Measurements from ENCODE around the gene CCDC158. TPM values are rescaled to one million over a fixed set of nuclear protein-coding genes. Genes with fewer than 3 reads are reported as not detected.

Gene CCDC158
- polyA plus RNA-seq, 2 of the 4 experiments (the other 2 are of a cell fraction), result 0.06 TPM; not detected in 1

DNA sequence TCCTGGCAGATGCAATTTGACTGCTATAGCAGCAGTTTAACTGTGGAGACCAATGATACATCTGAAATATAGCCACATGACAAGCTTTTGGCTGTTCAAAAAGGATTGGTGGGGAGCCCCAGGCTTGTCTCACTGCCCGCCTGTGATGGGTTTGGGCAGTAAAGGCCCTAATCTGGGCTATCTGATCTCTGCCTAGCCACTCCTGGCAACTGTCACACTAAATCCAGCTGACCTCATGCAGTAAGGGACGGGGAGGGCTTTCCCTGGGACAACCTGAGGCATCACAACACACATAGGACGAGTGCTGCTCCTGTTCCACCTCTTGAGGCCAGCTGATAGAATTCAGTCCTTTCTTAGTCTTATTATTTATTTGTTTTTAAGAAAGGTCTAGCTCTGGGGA is 56.2 kb downstream of the CCDC158 start (continued):
- TF ChIP-seq, protein P1, sequence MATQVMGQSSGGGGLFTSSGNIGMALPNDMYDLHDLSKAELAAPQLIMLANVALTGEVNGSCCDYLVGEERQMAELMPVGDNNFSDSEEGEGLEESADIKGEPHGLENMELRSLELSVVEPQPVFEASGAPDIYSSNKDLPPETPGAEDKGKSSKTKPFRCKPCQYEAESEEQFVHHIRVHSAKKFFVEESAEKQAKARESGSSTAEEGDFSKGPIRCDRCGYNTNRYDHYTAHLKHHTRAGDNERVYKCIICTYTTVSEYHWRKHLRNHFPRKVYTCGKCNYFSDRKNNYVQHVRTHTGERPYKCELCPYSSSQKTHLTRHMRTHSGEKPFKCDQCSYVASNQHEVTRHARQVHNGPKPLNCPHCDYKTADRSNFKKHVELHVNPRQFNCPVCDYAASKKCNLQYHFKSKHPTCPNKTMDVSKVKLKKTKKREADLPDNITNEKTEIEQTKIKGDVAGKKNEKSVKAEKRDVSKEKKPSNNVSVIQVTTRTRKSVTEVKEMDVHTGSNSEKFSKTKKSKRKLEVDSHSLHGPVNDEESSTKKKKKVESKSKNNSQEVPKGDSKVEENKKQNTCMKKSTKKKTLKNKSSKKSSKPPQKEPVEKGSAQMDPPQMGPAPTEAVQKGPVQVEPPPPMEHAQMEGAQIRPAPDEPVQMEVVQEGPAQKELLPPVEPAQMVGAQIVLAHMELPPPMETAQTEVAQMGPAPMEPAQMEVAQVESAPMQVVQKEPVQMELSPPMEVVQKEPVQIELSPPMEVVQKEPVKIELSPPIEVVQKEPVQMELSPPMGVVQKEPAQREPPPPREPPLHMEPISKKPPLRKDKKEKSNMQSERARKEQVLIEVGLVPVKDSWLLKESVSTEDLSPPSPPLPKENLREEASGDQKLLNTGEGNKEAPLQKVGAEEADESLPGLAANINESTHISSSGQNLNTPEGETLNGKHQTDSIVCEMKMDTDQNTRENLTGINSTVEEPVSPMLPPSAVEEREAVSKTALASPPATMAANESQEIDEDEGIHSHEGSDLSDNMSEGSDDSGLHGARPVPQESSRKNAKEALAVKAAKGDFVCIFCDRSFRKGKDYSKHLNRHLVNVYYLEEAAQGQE (IDR thresholded peaks at IDR 0.05), result no peak

DNA sequence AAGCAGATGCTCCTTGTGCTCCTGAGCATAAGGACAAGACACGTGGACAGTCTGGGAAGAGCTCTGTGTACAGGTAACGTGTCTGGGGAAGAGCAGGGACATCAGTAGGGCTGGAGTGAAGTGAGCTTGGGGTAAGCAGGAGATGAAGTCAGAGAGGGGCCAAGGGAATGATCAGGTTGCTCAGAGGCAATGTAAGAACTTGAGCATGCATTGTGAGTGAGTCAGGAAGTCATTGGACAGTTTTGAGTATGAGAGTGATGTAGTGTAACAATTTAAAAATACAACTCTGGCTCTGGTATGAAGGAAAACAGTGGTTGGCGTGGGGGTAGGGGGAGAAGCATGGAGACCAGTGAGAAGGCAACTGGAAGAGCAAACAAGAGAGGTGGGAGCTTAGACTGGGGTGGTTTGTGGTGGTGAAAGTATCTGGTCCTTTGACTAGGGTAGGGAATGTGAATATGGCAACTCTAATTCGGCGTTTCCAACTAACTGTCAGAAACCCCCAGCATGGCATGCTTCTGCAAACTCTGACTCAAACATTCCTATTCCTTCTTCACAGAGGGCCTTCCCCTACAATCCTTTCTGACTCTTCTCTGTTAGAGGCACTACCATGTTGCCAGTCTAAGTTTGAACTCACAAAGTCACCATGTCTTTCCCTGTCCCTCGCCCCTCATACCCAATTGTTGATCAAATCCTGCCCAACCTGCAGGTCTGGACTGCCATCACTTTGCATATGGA is 57.2 kb downstream of the CCDC158 start:
- ATAC-seq (no peak), DNase-seq (ENCODE audit: low read depth in 1 of 2, low spot score in 1 of 2) (no peak), FAIRE-seq (no peak)
- no peaks in the 10 kb centered on the region for H3K4me1 ChIP-seq
- no peak overlapping the region for H3K4me2 ChIP-seq
- ChIA-PET POLR2A (no interaction called here), CTCF (no interaction called here)
- H3K9me3 ChIP-seq, result peaks cover 4% of the 10 kb centered on the region; the same call in 1 of the 3 replicates
- TF ChIP-seq HOXB5 (CRISPR knock-in tag; IDR thresholded peaks at IDR 0.05), result no peak
- TF ChIP-seq RARB (CRISPR knock-in tag; IDR thresholded peaks at IDR 0.05), result no peak
- TF ChIP-seq, protein P2, sequence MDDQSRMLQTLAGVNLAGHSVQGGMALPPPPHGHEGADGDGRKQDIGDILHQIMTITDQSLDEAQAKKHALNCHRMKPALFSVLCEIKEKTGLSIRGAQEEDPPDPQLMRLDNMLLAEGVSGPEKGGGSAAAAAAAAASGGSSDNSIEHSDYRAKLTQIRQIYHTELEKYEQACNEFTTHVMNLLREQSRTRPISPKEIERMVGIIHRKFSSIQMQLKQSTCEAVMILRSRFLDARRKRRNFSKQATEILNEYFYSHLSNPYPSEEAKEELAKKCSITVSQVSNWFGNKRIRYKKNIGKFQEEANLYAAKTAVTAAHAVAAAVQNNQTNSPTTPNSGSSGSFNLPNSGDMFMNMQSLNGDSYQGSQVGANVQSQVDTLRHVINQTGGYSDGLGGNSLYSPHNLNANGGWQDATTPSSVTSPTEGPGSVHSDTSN (IDR thresholded peaks at IDR 0.05), result no peak
- no peak for TF ChIP-seq MYC (IDR thresholded peaks at IDR 0.05; ENCODE audit: borderline replicate concordance, low read length)
- TF ChIP-seq EP300 (IDR thresholded peaks at IDR 0.05), result no peak
- no peak for TF ChIP-seq MAZ (IDR thresholded peaks at IDR 0.05; ENCODE audit: borderline replicate concordance, low read depth, low read length)
- no peak for TF ChIP-seq HDAC2 (IDR thresholded peaks at IDR 0.05)
- no peak for TF ChIP-seq HOXB13 (CRISPR knock-in tag; IDR thresholded peaks at IDR 0.05; ENCODE audit: low read depth)
- TF ChIP-seq, protein P3, sequence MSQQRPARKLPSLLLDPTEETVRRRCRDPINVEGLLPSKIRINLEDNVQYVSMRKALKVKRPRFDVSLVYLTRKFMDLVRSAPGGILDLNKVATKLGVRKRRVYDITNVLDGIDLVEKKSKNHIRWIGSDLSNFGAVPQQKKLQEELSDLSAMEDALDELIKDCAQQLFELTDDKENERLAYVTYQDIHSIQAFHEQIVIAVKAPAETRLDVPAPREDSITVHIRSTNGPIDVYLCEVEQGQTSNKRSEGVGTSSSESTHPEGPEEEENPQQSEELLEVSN (IDR thresholded peaks at IDR 0.05; ENCODE audit: borderline replicate concordance, low read depth), result no peak
- TF ChIP-seq, protein P4, sequence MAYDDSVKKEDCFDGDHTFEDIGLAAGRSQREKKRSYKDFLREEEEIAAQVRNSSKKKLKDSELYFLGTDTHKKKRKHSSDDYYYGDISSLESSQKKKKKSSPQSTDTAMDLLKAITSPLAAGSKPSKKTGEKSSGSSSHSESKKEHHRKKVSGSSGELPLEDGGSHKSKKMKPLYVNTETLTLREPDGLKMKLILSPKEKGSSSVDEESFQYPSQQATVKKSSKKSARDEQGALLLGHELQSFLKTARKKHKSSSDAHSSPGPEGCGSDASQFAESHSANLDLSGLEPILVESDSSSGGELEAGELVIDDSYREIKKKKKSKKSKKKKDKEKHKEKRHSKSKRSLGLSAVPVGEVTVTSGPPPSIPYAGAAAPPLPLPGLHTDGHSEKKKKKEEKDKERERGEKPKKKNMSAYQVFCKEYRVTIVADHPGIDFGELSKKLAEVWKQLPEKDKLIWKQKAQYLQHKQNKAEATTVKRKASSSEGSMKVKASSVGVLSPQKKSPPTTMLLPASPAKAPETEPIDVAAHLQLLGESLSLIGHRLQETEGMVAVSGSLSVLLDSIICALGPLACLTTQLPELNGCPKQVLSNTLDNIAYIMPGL (CRISPR knock-in tag; IDR thresholded peaks at IDR 0.05; ENCODE audit: borderline replicate concordance), result no peak
- no peak for TF ChIP-seq NPAS2 (CRISPR knock-in tag; IDR thresholded peaks at IDR 0.05; ENCODE audit: borderline replicate concordance)
- no peak for TF ChIP-seq MAFK (IDR thresholded peaks at IDR 0.05; ENCODE audit: partially characterized antibody)
- TF ChIP-seq RAD21 (conservative IDR thresholded peaks at IDR 0.05 in 1 of 2, IDR thresholded peaks at IDR 0.05 in 1 of 2), result no peak
- TF ChIP-seq POLR2AphosphoS2 (conservative IDR thresholded peaks at IDR 0.05; ENCODE audit: low read length), result no peak
- no peak overlapping the region for H3K27ac ChIP-seq
- 50% methylated on average over 6 of the region's 6 CpGs for whole genome bisulfite sequencing (ENCODE audit: missing lambda C conversion rate)
- no peak overlapping the region for H3K4me3 ChIP-seq

Data from A549 (cell line).